B cell (primary cell): Measurements from ENCODE around the gene SCN4A. TPM values are rescaled to one million over a fixed set of nuclear protein-coding genes. Genes with fewer than 3 reads are reported as not detected.

ENCODE experiments used
- ATAC-seq: fragments of 200-7000 bp; cut with Tn5 transposase; one replicate; pipeline ENCODE4 v1.10.0; 2021; ENCODE audit warnings: low read depth, mild to moderate bottlenecking, moderate number of reproducible peaks, moderate library complexity
- CTCF ChIA-PET: fragments of 350-600 bp; sonication (Branson Sonifier 250); formaldehyde crosslinking; loops from one replicate; lab custom pipeline; 2021; ENCODE audit warnings: antibody characterized with exemption, inconsistent platforms; lab: Charles Lee
- POLR2A ChIA-PET: fragments of 350-600 bp; sonication (Branson Sonifier 250); formaldehyde crosslinking; loops from one replicate; lab custom pipeline; 2021; ENCODE audit warnings: antibody characterized with exemption; lab: Charles Lee
- DNase-seq: peaks from one replicate; pipeline ENCODE4 v3.0.0; 2013
- H2AFZ ChIP-seq: 2 replicates; pipeline ENCODE4 v1.6.1; 2012; ENCODE audit warnings: mild to moderate bottlenecking, low read depth, low read length; ENCODE audit not compliant: insufficient read depth, poor library complexity, severe bottlenecking
- H3K27ac ChIP-seq, 2 donors: 1 replicate in 1 of 2; 2 replicates in 1 of 2; pipeline ENCODE4 v1.5.1; 2012 to 2013; ENCODE audit warnings: low read length in 2 of 2, mild to moderate bottlenecking in 2 of 2, moderate library complexity in 1 of 2
- H3K27me3 ChIP-seq, 4 experiments: fragments of 200-600 bp in 1 of 4; sonication (generic) in 1 of 4; replicated peaks in 1 of 4; 1 replicate in 2 of 4; 2 replicates in 2 of 4; pipeline versions ENCODE4 v1.6.1 to v1.7.0; 2013 to 2016; ENCODE audit warnings: low read length in 3 of 4, mild to moderate bottlenecking in 2 of 4, mixed read lengths in 1 of 4, moderate library complexity in 1 of 4; ENCODE audit not compliant: insufficient read depth in 4 of 4, control insufficient read depth in 3 of 4; ENCODE audit errors: control extremely low read depth in 1 of 4
- H3K36me3 ChIP-seq, 2 experiments: replicated peaks in 1 of 2; 1 replicate in 1 of 2; 2 replicates in 1 of 2; pipeline versions ENCODE4 v1.6.1 to v1.7.1; 2013; ENCODE audit warnings: low read length in 1 of 2; ENCODE audit not compliant: insufficient read depth in 2 of 2, control insufficient read depth in 1 of 2; ENCODE audit errors: control extremely low read depth in 1 of 2, extremely low read depth in 1 of 2
- H3K4me1 ChIP-seq, 2 donors: fragments of 200-600 bp in 1 of 2; sonication (generic) in 1 of 2; 1 replicate in 1 of 2; 2 replicates in 1 of 2; pipeline versions ENCODE4 v1.5.1 to v1.6.1; 2013 to 2017; ENCODE audit warnings: low read length in 2 of 2; ENCODE audit not compliant: control insufficient read depth in 2 of 2, insufficient read depth in 2 of 2
- H3K4me2 ChIP-seq: replicated peaks from 2 replicates; pipeline ENCODE3; 2012; ENCODE audit warnings: mild to moderate bottlenecking, low read depth, low read length; ENCODE audit not compliant: poor library complexity, severe bottlenecking
- H3K4me3 ChIP-seq, 5 experiments: fragments of 200-600 bp in 1 of 5; sonication (generic) in 1 of 5; 1 replicate in 3 of 5; 2 replicates in 2 of 5; pipeline versions ENCODE4 v1.5.1 to v1.7.0; 2011 to 2016; ENCODE audit warnings: low read length in 4 of 5, mild to moderate bottlenecking in 4 of 5, low read depth in 2 of 5, control low read depth in 1 of 5, moderate library complexity in 1 of 5; ENCODE audit not compliant: insufficient read depth in 1 of 5; ENCODE audit errors: control extremely low read depth in 1 of 5, extremely low read depth in 1 of 5
- H3K79me2 ChIP-seq: fragments of 200-600 bp; sonication (generic); one replicate; pipeline ENCODE4 v1.6.0; 2016; ENCODE audit warnings: low read length; ENCODE audit not compliant: control insufficient read depth, insufficient read depth
- H3K9ac ChIP-seq: fragments of 200-600 bp; sonication (generic); 2 replicates; pipeline ENCODE4 v1.6.1; 2017; ENCODE audit warnings: mild to moderate bottlenecking, low read length, moderate library complexity
- H3K9me3 ChIP-seq, 3 donors: one replicate each; pipeline versions ENCODE4 v1.6.1 to v1.7.1; 2013; ENCODE audit warnings: low read length in 2 of 3; ENCODE audit not compliant: control insufficient read depth in 2 of 3, insufficient read depth in 1 of 3; ENCODE audit errors: control extremely low read depth in 1 of 3
- H4K20me1 ChIP-seq: 2 replicates; pipeline ENCODE4 v1.6.0; 2012; ENCODE audit warnings: mild to moderate bottlenecking, low read length; ENCODE audit not compliant: insufficient read depth, control insufficient read depth, poor library complexity, severe bottlenecking
- H3K27ac Mint-ChIP-seq: one replicate; pipeline ENCODE4 v1.8.0; 2021; ENCODE audit warnings: mixed read lengths
- H3K27me3 Mint-ChIP-seq: one replicate; pipeline ENCODE4 v1.8.0; 2021; ENCODE audit warnings: mixed read lengths
- H3K4me1 Mint-ChIP-seq: one replicate; pipeline ENCODE4 v1.8.0; 2021; ENCODE audit warnings: mixed read lengths
- H3K4me3 Mint-ChIP-seq: one replicate; pipeline ENCODE4 v1.8.0; 2021; ENCODE audit warnings: mixed read lengths
- H3K9me3 Mint-ChIP-seq: one replicate; pipeline ENCODE4 v1.8.0; 2022; ENCODE audit warnings: mixed read lengths; ENCODE audit not compliant: insufficient read depth
- EZH2 ChIP-seq: IDR thresholded peaks from 2 replicates; pipeline ENCODE4 v1.6.1; 2012; ENCODE audit warnings: borderline replicate concordance, low read depth, mild to moderate bottlenecking, moderate library complexity, low read length; ENCODE audit not compliant: insufficient read depth, poor library complexity, severe bottlenecking
- WGBS: methylation state at CpG from one replicate; pipeline ENCODE4 v1.1.5; 2013; ENCODE audit warnings: missing lambda C conversion rate; ENCODE audit not compliant: insufficient coverage; 5-methylcytosine and 5-hydroxymethylcytosine counted together
- intact Hi-C: fragments of 100-400 bp; cut with micrococcal nuclease; formaldehyde crosslinking; loops from one replicate; pipeline ENCODE4 v1.10.0; 2022
- polyA plus RNA-seq: library from polyadenylated mRNA; depleted of rRNA; stranded (reverse); fragments of >200 nt; gene quantifications from 2 replicates; pipeline ENCODE4 v1.2.3, GENCODE V29; 2012
- total RNA-seq, 2 donors: library from RNA; stranded (reverse); fragments of 120-200 nt in 1 of 2; gene quantifications; 1 replicate in 1 of 2; 2 replicates in 1 of 2; pipeline versions ENCODE4 v1.2.3 to v1.2.4, GENCODE V29; 2013 to 2022
- TF ChIP-seq, protein P1 (sequence below): fragments of 200-600 bp; IDR thresholded peaks from one replicate; pipeline ENCODE4 v1.8.0; 2022; ENCODE audit warnings: antibody characterized with exemption, mild to moderate bottlenecking

The SCN4A gene
- total and polyA plus RNA-seq, 2 donors (not counting 1 experiment from before 2014, with no cell fraction given): 1.1 to 1.4 TPM

DNA sequence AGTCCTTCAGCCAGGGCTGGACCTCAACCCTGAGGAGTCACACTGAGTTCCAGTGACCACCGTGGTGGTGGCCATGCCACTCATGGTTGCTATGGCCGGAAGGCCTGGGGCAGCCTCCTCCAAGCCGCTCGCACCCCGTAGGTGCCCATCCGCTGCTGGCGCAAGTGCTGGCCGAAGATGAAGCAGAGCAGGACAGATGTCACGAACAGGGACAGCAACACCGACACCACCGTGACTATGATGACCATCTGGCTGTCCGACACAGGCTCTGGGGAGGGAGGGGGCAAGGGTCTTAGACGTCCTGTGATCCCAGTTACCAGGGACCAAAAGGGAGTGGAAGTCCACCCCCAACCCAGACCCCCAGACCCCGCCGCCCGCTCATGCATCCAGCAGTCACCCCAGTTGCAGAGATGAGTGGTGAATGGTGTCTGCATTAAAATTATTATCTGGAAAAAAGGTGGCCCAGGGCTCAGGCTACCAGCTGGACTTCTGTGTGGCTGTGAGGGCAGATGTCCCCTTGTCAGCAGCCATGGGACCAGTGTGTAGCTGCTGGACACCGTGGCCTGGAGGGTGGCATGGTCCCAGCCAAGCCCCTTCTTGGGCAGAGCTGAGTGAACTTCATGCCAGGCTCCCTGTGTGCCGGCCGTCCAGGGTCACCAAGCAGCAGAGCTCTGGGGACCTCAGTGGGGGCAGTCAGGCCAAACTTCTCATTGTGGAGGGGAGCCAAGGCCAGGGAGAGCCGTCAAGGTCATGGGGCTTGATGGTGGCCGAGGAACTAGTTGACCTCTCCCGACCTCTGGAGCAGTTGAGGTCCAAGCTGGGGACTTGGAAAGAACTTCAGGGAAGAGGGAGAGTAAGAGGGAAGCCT lies 30.2 kb upstream of the SCN4A start:
- DNase-seq (no peak), ATAC-seq (no peak)
- WGBS: 95% methylated on average over 18 of the region's 22 CpGs
- no peaks in the 10 kb centered on the region for H3K9me3 ChIP-seq
- no peak overlapping the region for H3K4me3 ChIP-seq
- no peak overlapping the region for H2AFZ ChIP-seq
- TF ChIP-seq, protein P1, sequence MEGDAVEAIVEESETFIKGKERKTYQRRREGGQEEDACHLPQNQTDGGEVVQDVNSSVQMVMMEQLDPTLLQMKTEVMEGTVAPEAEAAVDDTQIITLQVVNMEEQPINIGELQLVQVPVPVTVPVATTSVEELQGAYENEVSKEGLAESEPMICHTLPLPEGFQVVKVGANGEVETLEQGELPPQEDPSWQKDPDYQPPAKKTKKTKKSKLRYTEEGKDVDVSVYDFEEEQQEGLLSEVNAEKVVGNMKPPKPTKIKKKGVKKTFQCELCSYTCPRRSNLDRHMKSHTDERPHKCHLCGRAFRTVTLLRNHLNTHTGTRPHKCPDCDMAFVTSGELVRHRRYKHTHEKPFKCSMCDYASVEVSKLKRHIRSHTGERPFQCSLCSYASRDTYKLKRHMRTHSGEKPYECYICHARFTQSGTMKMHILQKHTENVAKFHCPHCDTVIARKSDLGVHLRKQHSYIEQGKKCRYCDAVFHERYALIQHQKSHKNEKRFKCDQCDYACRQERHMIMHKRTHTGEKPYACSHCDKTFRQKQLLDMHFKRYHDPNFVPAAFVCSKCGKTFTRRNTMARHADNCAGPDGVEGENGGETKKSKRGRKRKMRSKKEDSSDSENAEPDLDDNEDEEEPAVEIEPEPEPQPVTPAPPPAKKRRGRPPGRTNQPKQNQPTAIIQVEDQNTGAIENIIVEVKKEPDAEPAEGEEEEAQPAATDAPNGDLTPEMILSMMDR: no peak
- no peak for TF ChIP-seq EZH2
- peaks cover 22 to 38% of the 10 kb centered on the region in 2 donors for H3K4me1 ChIP-seq
- peaks cover 0 to 53% of the 10 kb centered on the region in 2 experiments for H3K36me3 ChIP-seq
- peaks cover 3% of the 10 kb centered on the region for H3K27me3 Mint-ChIP-seq
- peaks cover 30% of the 10 kb centered on the region for H3K79me2 ChIP-seq
- H3K4me1 Mint-ChIP-seq: peaks cover 27% of the 10 kb centered on the region
- no peak overlapping the region for H3K4me2 ChIP-seq
- H3K9me3 Mint-ChIP-seq: no peaks in the 10 kb centered on the region
- no peak overlapping the region for H3K9ac ChIP-seq
- no peak overlapping the region for H3K4me3 Mint-ChIP-seq
- no peak overlapping the region for H3K27ac Mint-ChIP-seq
- intact Hi-C loops: no loop called here
- CTCF ChIA-PET: interaction anchor here (0.7 to 1.9 kb wide), 6 partner anchors 12 to 131 kb away, joined by 3 to 5 read pairs (median 4); no protein-coding TSS in a partner anchor
- POLR2A ChIA-PET: no interaction called here
- H4K20me1 ChIP-seq: peaks cover 70% of the 10 kb centered on the region
- no peak overlapping the region for H3K27ac ChIP-seq
- peaks cover 0 to 9% (median 3%) of the 10 kb centered on the region in 4 experiments for H3K27me3 ChIP-seq
